Naive thymus-derived CD8-positive, alpha-beta T cell (primary cell): Measurements from ENCODE around the gene TBL1XR1. TPM values are rescaled to one million over a fixed set of nuclear protein-coding genes. Genes with fewer than 3 reads are reported as not detected.

Experiments used
- ATAC-seq, 2 donors: fragments of 150-1000 bp; cut with Tn5 transposase in 1 of 2; sonication (Bioruptor Pico), chemical (Tn5 transposase) in 1 of 2; 1 replicate in 1 of 2; 2 replicates in 1 of 2; pipeline ENCODE4 v1.10.0; 2021; ENCODE audit warnings: mild to moderate bottlenecking in 2 of 2, moderate library complexity in 2 of 2
- POLR2A ChIA-PET: fragments of 350-600 bp; sonication (Branson Sonifier 250); formaldehyde crosslinking; loops from one replicate; lab custom pipeline; 2021; ENCODE audit warnings: antibody characterized with exemption; lab: Charles Lee
- DNase-seq, 10 donors: peaks; one replicate each; pipeline versions ENCODE4 v3.0.0 to v3.0.0-alpha.2; 2020 to 2022
- H3K27ac Mint-ChIP-seq, 10 donors: one replicate each; pipeline ENCODE4 v1.8.0; 2020 to 2022; ENCODE audit warnings: mild to moderate bottlenecking in 10 of 10, mixed read lengths in 10 of 10, moderate library complexity in 4 of 10, inconsistent platforms in 1 of 10
- H3K27me3 Mint-ChIP-seq, 5 donors: one replicate each; pipeline ENCODE4 v1.8.0; 2021 to 2022; ENCODE audit warnings: mixed read lengths in 5 of 5
- H3K36me3 Mint-ChIP-seq, 3 donors: one replicate each; pipeline ENCODE4 v1.8.0; 2020 to 2022; ENCODE audit warnings: mixed read lengths in 3 of 3, mild to moderate bottlenecking in 2 of 3, inconsistent platforms in 1 of 3
- H3K4me1 Mint-ChIP-seq, 4 donors: one replicate each; pipeline ENCODE4 v1.8.0; 2021 to 2022; ENCODE audit warnings: mixed read lengths in 4 of 4
- H3K4me3 Mint-ChIP-seq, 10 donors: one replicate each; pipeline ENCODE4 v1.8.0; 2020 to 2022; ENCODE audit warnings: mild to moderate bottlenecking in 10 of 10, mixed read lengths in 10 of 10, moderate library complexity in 6 of 10, inconsistent platforms in 1 of 10
- H3K9me3 Mint-ChIP-seq, 9 donors: one replicate each; pipeline ENCODE4 v1.8.0; 2020 to 2022; ENCODE audit warnings: mixed read lengths in 9 of 9, mild to moderate bottlenecking in 3 of 9, inconsistent platforms in 1 of 9, moderate library complexity in 1 of 9
- polyA plus RNA-seq, 3 donors: library from polyadenylated mRNA; unstranded; fragments of 300-500 nt; fragmentation: Illumina TruSeq; gene quantifications; one replicate each; pipeline ENCODE4 v1.2.3, GENCODE V29; 2021
- total RNA-seq, 8 experiments: library from RNA in 2 of 8; stranded (reverse) in 2 of 8; gene quantifications; one replicate each; pipeline ENCODE4 v1.2.3 and lab custom pipeline; 2021 to 2026

TBL1XR1 gene
- total and polyA plus RNA-seq, 5 experiments from 2014 or later, result 23.4 to 160 (median 34.7) TPM

DNA sequence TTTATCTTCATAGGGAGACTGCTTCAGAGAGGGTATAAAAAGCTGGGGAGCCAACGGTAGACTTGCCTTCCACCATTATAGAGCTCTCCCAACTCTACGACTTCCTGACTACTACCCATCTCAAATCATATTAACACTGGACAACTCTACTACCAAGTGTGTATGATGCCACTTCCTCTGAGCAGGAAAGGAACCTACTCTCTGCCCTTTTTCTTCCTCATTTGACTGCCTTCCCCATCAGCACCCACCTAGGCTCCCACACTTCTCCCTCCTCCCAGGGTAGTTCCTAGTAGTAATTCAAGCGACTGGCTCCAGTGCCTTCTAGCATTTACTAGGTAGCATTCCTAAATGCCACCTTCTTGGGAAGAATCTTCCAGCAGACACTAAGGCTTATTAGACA lies 24.5 kb upstream of the TBL1XR1 start:
- Mint-ChIP-seq H3K27ac (peak overlapping the region in 6 of 10 donors; percentile 21 to 68 (median 38)), H3K36me3 (no peaks in the 10 kb centered on the region), H3K4me3 (no peak overlapping the region), H3K4me1 (peaks cover 18 to 44% (median 40%) of the 10 kb centered on the region in 4 donors), H3K27me3 (no peaks in the 10 kb centered on the region), H3K9me3 (no peaks in the 10 kb centered on the region)
- POLR2A ChIA-PET, result interaction anchor here (1.3 to 1.4 kb wide), 2 partner anchors 23 kb away, joined by 3 to 6 read pairs; no protein-coding TSS in a partner anchor
- ATAC-seq (no peak), DNase-seq (no peak)

DNA sequence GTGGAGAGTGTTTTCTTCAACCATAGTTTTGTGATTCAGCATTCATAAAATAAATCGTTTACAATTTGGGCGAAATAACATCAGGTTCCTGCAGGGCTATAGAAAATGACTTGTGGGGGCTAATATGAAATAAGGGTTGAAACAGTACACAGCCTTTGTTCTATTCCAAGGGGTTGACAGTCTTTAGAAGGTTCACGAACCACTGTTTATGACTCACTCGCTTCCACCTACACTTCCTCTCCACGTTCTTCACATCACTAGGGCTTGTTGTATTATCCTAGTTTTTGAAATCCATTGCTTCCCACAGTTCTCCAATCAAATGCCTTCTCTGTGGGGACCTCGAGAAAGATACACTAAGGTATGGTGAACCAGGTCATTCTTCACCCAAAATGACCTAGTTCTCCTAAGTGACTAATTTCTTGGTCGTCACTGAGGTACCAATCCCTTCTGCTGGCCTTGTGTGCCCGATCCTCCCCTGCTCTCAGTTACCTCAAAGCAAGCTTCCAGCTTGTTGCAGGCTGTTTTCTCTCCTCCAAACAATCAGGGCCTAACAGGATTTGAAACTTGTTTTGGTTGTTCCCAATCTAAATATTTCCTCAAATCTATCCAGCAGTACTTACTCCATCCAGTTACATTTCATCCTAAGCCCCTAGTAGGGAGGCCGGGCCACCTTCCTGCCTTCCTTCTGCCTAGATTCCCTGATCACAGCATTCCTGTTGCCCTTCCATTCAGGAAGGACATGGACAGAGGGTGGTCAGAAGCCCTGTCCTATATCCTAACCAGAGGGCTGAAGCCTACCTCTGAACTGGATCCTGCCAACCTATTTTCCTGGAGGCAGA lies 23.1 kb upstream of the TBL1XR1 start:
- H3K27me3 Mint-ChIP-seq, result no peaks in the 10 kb centered on the region
- peak overlapping the region in 6 of 10 donors; percentile 9 to 81 (median 42) for H3K27ac Mint-ChIP-seq
- peak; percentile 44 to 53 for ATAC-seq

DNA sequence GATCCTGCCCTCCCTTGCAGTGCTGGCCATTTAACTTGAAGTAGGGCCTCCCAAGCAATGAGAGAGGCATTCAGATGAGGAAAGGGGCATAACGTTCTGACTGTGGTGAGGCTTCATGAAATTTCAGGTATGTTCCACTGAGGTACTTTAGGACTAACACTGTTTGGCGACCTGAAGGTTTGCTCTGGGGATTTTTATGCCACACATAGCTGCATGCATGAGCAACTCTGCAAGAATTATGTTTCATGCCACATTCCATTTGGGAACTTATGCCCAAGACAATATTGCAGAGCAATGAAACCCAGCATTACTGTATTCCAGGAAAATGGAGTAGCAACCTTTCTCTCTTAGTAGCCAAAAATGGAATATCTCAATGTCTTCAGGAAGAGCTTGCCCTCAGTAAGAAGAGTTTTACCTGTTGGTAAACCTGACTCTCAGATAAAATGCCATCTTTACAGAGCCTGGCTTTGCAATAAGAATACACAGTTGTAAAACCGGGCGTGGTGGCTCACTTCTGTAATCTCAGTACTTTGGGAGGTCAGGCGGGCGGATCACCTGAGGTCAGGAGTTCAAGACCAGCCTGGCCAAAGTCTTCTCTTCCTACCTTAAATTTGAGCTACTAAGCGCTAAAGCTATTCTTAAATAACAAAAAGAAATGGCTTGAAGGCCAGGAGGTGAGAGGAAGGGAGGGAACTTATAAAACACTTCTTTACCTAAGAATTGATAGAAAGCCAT lies 16.7 kb upstream of the TBL1XR1 start:
- H3K27me3 Mint-ChIP-seq, result no peaks in the 10 kb centered on the region
- H3K36me3 Mint-ChIP-seq, result no peaks in the 10 kb centered on the region
- POLR2A ChIA-PET, result interaction anchor here (0.7 to 1.4 kb wide), 3 partner anchors 12 to 15 kb away, joined by 4 read pairs; no protein-coding TSS in a partner anchor

More for the DNA sequence above, 23.1 kb upstream of the TBL1XR1 start:
- H3K4me3 Mint-ChIP-seq, result peak overlapping the region in 2 of 10 donors; percentile 3 to 14
- no peaks in the 10 kb centered on the region for H3K9me3 Mint-ChIP-seq
- no peak for DNase-seq
- peaks cover 18 to 37% (median 35%) of the 10 kb centered on the region in 4 donors for H3K4me1 Mint-ChIP-seq
- POLR2A ChIA-PET, result interaction anchor here (1.3 kb wide), 1 partner anchor 22 kb away, joined by 3 read pairs; no protein-coding TSS in a partner anchor
- H3K36me3 Mint-ChIP-seq, result no peaks in the 10 kb centered on the region

DNA sequence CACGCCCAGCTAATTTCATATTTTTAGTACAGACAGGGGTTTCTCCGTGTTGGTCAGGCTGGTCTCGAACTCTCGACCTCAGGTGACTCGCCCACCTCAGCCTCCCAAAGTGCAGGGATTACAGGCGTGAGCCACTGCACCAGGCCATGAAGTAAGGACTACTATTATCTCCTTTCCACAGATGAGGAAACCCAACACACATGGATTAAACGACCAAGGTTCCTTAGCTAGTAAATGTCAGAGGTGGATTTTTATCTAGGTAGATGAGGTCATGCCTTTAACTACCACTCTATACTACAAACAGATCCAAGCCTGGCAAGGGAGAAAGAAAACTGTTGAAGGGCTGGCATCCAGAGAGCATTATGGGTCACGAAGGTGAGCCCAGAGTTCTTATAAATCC lies 15.5 kb upstream of the TBL1XR1 start:
- H3K4me1 Mint-ChIP-seq, result peaks cover 5 to 8% (median 6%) of the 10 kb centered on the region in 4 donors
- no peaks in the 10 kb centered on the region for H3K9me3 Mint-ChIP-seq
- ATAC-seq (no peak), DNase-seq (no peak)
- H3K4me3 Mint-ChIP-seq, result no peak overlapping the region
- peak overlapping the region in 2 of 10 donors; percentile 14 to 74 for H3K27ac Mint-ChIP-seq
- no peaks in the 10 kb centered on the region for H3K27me3 Mint-ChIP-seq
- H3K36me3 Mint-ChIP-seq, result no peaks in the 10 kb centered on the region
- POLR2A ChIA-PET, result interaction anchor here (0.5 to 0.7 kb wide), 3 partner anchors 62 to 1862 kb away, joined by 3 to 4 read pairs (median 3); no protein-coding TSS in a partner anchor

More for the DNA sequence above, 16.7 kb upstream of the TBL1XR1 start:
- Mint-ChIP-seq H3K4me3 (no peak overlapping the region), H3K4me1 (peaks cover 5 to 8% (median 6%) of the 10 kb centered on the region in 4 donors), H3K9me3 (no peaks in the 10 kb centered on the region), H3K27ac (no peak overlapping the region)
- ATAC-seq, result no peak
- no peak for DNase-seq

DNA sequence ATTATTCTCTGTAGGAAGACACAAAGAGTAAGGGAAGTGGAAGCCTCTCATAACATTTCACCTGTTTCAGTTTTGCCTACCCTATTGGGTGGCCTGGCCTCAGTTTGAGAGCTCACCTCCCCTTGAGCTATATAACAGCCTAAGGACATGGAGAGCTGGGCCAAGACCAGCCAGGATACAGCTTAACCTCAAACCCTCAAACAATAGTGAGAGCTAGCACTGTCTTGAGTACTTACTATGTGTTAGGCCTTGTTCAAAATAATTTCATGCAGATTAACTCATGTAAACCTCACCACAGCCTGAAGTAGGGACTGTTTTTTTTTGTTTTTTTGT lies 15.0 kb upstream of the TBL1XR1 start:
- Mint-ChIP-seq H3K27ac (peak overlapping the region in 2 of 10 donors; percentile 1 to 74), H3K4me1 (peaks cover 5 to 8% (median 6%) of the 10 kb centered on the region in 4 donors), H3K27me3 (no peaks in the 10 kb centered on the region), H3K4me3 (no peak overlapping the region), H3K36me3 (no peaks in the 10 kb centered on the region), H3K9me3 (no peaks in the 10 kb centered on the region)
- POLR2A ChIA-PET, result interaction anchor here (0.5 to 0.7 kb wide), 3 partner anchors 62 to 1862 kb away, joined by 3 to 4 read pairs (median 3); no protein-coding TSS in a partner anchor
- ATAC-seq (peak in 1 of 2 donors; percentile 54), DNase-seq (no peak)

DNA sequence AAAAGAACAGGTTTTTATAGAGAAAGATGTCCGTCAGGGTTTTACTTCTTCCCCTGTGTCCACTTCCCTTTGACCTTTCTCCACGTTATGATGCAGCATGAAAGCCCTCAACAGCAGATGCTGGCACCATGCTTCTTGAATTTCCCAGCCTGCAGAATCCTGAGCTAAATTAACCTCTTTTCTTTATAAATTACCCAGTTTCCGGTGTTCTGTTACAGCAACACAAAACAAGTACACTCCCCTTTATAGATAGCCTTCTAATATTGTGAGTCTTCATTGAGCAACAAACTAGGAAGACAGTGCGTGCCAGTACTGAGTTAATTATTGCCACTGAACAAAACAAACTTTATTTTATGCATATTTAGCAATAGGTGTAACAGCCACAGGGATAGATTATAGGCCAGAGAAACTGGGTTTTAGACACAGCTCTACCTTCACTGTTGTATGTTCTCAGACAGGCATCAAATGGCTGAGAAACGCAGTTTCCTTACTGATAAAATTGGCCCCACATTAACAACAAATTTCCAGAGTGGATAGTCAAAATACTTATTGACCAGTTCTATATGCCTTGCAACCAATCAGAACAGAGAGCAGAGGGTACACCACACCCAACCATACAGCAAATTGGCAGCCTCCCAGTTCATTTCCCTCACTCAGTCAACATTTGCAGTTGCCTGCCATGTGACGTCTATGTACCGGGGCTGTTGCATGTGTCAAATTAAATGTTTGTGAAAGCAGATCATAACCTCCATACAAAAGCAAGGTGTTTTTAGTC lies 14.4 kb upstream of the TBL1XR1 start:
- Mint-ChIP-seq H3K36me3 (no peaks in the 10 kb centered on the region), H3K4me1 (peaks cover 6 to 9% (median 8%) of the 10 kb centered on the region in 4 donors), H3K27me3 (no peaks in the 10 kb centered on the region), H3K9me3 (no peaks in the 10 kb centered on the region), H3K27ac (peak overlapping the region in 4 of 10 donors; percentile 1 to 27 (median 20)), H3K4me3 (no peak overlapping the region)
- no peak for DNase-seq
- ATAC-seq, result peak in 1 of 2 donors; percentile 52
- POLR2A ChIA-PET, result interaction anchor here (1.2 kb wide), 1 partner anchor 199 kb away, joined by 3 read pairs; no protein-coding TSS in a partner anchor

DNA sequence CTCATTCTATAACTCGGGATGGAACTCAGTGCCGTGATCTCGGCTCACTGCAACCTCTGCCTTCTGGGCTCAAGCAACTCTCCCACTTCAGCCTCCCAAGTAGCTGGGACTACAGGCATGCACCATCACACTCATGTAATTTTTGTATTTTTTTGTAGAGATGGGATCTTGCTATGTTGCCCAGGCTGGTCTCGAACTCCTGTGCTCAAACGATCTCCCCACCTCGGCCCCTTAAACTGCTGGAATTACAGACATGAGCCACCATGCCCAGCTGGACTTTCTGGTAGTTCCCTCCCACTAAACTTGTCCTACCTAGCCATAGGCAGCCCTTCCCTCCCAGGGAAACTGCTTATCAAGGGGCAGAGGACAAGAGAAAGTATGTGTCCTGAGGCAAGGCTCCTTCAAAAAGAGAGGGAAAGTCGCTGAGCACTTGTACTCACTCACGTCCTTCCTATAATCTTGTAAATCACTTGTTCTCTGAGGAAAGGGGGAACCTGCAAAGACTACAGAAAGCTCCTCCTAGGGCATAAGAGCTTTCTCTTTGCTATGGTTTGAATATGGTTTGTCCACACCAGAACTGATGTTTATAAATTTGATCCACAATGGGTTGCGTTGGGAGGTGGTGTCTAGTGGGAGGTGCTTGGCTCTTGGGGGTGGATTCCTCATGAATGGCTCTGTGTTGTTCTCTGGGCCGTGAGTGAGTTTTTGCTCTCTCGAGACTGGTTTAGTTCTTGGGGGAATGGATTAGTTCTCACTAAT lies 13.6 kb upstream of the TBL1XR1 start:
- DNase-seq, result no peak
- H3K27me3 Mint-ChIP-seq, result no peaks in the 10 kb centered on the region
- H3K27ac Mint-ChIP-seq, result peak overlapping the region in 1 of 10 donors; percentile 56
- H3K9me3 Mint-ChIP-seq, result no peaks in the 10 kb centered on the region
- no peak overlapping the region for H3K4me3 Mint-ChIP-seq
- no peak for ATAC-seq
- no peaks in the 10 kb centered on the region for H3K36me3 Mint-ChIP-seq
- H3K4me1 Mint-ChIP-seq, result peaks cover 6 to 10% (median 8%) of the 10 kb centered on the region in 4 donors
- POLR2A ChIA-PET, result interaction anchor here (0.7 to 1.2 kb wide), 2 partner anchors 199 to 200 kb away, joined by 3 read pairs; no protein-coding TSS in a partner anchor

DNA sequence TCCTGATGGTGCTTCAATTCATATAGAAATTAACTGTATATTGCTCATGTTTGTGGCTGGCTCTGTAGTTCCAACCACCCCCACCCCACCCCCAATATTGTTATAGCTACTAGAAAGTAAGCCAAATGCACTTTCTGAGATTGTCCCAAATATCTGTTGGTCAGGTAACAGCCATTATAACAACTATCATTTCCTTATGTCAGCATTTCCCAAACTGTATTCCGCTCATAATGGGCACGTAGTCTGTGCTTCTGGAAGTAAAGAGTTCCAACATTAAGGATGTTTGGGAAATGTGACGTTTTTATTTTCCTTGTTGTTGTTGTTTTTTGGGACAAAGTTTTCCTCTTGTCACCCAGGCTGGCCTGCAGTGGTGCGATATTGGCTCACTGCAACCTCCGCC lies 12.2 kb upstream of the TBL1XR1 start:
- Mint-ChIP-seq H3K4me3 (no peak overlapping the region), H3K27me3 (no peaks in the 10 kb centered on the region)

DNA sequence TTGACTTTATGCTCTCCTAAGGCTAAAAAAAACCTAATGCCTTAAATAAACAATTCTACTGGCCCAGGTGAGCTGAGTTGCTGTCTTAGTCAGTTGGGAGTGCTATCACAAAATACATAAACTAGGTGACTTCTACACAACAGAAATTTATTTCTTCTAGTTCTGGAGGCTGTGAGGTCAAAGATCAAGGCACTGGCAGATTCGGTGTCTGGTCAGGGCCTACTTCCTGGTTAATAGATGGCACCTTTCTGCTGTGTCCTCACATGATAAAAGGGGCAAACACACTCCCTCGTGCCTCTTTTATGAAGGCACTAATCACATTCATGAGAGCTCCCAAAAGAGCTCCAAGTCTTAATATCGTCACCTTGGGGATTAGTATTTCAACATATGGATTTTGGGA lies 11.5 kb upstream of the TBL1XR1 start:
- H3K4me3 Mint-ChIP-seq, result no peak overlapping the region
- no peaks in the 10 kb centered on the region for H3K36me3 Mint-ChIP-seq
- POLR2A ChIA-PET, result interaction anchor here (0.8 to 1.3 kb wide), 2 partner anchors 10 to 151 kb away, joined by 5 read pairs; no protein-coding TSS in a partner anchor
- no peaks in the 10 kb centered on the region for H3K27me3 Mint-ChIP-seq
- H3K27ac Mint-ChIP-seq, result peak overlapping the region in 1 of 10 donors; percentile 18
- peaks cover 6 to 10% (median 8%) of the 10 kb centered on the region in 4 donors for H3K4me1 Mint-ChIP-seq
- no peak for DNase-seq
- no peaks in the 10 kb centered on the region for H3K9me3 Mint-ChIP-seq
- ATAC-seq, result no peak

More for the DNA sequence above, 12.2 kb upstream of the TBL1XR1 start:
- peaks cover 6 to 10% (median 8%) of the 10 kb centered on the region in 4 donors for H3K4me1 Mint-ChIP-seq
- POLR2A ChIA-PET, result interaction anchor here (0.6 to 1.3 kb wide), 4 partner anchors 9 to 150 kb away, joined by 3 to 5 read pairs (median 5); no protein-coding TSS in a partner anchor
- DNase-seq, result no peak
- no peaks in the 10 kb centered on the region for H3K36me3 Mint-ChIP-seq
- ATAC-seq, result no peak
- peak overlapping the region in 1 of 10 donors; percentile 65 for H3K27ac Mint-ChIP-seq
- H3K9me3 Mint-ChIP-seq, result no peaks in the 10 kb centered on the region

DNA sequence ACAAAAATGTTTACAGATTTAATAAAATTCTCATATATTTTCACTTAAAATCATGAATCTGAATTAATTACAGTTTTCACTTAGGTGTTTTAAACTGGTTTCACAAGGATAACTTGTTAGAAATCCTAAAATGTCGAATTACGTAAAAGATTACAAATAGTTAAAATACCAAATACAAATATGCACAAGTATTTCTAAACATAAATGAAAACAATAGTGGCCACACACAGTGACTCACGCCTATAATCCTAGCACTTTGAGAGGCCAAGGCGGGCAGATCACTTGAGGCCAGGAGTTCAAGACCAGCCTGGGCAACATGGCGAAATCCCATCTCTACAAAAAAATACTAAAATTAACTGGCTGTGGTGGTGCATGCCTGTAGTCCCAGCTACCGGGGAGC lies 10.9 kb upstream of the TBL1XR1 start:
- H3K27me3 Mint-ChIP-seq, result no peaks in the 10 kb centered on the region
- peaks cover 6 to 10% (median 8%) of the 10 kb centered on the region in 4 donors for H3K4me1 Mint-ChIP-seq
- no peak overlapping the region for H3K27ac Mint-ChIP-seq
- no peaks in the 10 kb centered on the region for H3K9me3 Mint-ChIP-seq
- no peak overlapping the region for H3K4me3 Mint-ChIP-seq
- POLR2A ChIA-PET, result no interaction called here
- no peaks in the 10 kb centered on the region for H3K36me3 Mint-ChIP-seq
- DNase-seq (no peak), ATAC-seq (no peak)

DNA sequence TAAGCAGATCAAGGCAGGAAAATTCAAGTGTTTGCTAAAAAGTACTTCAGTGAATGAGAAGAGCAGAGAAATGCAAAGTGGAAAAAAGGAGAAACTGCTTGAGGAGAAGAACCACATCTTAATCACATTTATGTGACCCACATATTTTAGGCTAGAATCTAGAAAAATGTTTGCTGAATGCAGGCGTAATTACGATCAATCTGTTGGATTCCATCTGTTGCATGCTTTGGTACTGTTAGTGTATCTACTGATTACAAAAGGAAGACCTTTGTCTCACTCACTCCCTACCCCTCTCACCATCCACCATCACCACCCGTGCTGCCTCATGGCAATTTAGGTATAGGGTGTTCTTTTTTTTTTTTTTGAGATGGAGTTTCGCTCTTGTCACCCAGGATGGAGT lies 9.7 kb upstream of the TBL1XR1 start:
- no peak overlapping the region for H3K4me3 Mint-ChIP-seq
- H3K9me3 Mint-ChIP-seq, result no peaks in the 10 kb centered on the region
- no peaks in the 10 kb centered on the region for H3K27me3 Mint-ChIP-seq
- DNase-seq, result no peak
- POLR2A ChIA-PET, result no interaction called here
- H3K4me1 Mint-ChIP-seq, result peaks cover 1 to 18% (median 15%) of the 10 kb centered on the region in 4 donors
- H3K27ac Mint-ChIP-seq, result peak overlapping the region in 2 of 10 donors; percentile 28 to 51
- ATAC-seq, result no peak
- H3K36me3 Mint-ChIP-seq, result no peaks in the 10 kb centered on the region
